ENCODE measurements around the gene SMURF1. TPM values are rescaled to one million over a fixed set of nuclear protein-coding genes. Genes with fewer than 3 reads are reported as not detected.

SMURF1 gene
- total and polyA plus RNA-seq, 2 of the 8 experiments (the other 6 are each of a cell fraction or from before 2014, with no cell fraction given): 9.6 to 24.5 TPM

GRCh38 chr7:99005776-99006175 lies 138.1 kb downstream of the SMURF1 start (continued):
- TF ChIP-seq TCF12 (IDR thresholded peaks at IDR 0.05; ENCODE audit: low read depth, low read length) (no peak), ATF2 (IDR thresholded peaks at IDR 0.05; ENCODE audit: low read length) (no peak), TEAD4 (IDR thresholded peaks at IDR 0.05; ENCODE audit: low read depth, low read length) (no peak), EZH2 (IDR thresholded peaks at IDR 0.05; ENCODE audit: low read depth, low read length, severe bottlenecking) (no peak), ASH2L (IDR thresholded peaks at IDR 0.05; ENCODE audit: low read length) (no peak), BCL11A (IDR thresholded peaks at IDR 0.05; ENCODE audit: low read depth in 2 of 2, low read length in 2 of 2) (no peak), GABPA (IDR thresholded peaks at IDR 0.05; ENCODE audit: borderline replicate concordance, insufficient read depth, low read length) (no peak)

Measured in H1 (cell line).